GM21825 (cell line): ENCODE results near the gene LRRK1.

ENCODE experiments used
- ATAC-seq: cut with Tn5 transposase; IDR thresholded peaks from one replicate; pipeline ENCODE4 v1.9.1; 2021; ENCODE audit warnings: mild to moderate bottlenecking, moderate library complexity; ENCODE audit not compliant: unreplicated experiment

The LRRK1 gene

GRCh38 chr15:100890051-100890720, 29.0 kb upstream of the LRRK1 start:
- no peak for ATAC-seq

- no peak for ATAC-seq
These were observed 28.3 kb upstream of the LRRK1 start for GRCh38 chr15:100890850-100891249.

- no peak for ATAC-seq
These were observed 27.7 kb upstream of the LRRK1 start for GRCh38 chr15:100891307-100892012.

- ATAC-seq: no peak
These were observed 27.2 kb upstream of the LRRK1 start for GRCh38 chr15:100892013-100892355.

- no peak for ATAC-seq
These were observed 25.7 kb upstream of the LRRK1 start for GRCh38 chr15:100893261-100893963.

- ATAC-seq: no peak
These were observed 25.2 kb upstream of the LRRK1 start for GRCh38 chr15:100893964-100894295.

- no peak for ATAC-seq
These were observed 23.4 kb upstream of the LRRK1 start for GRCh38 chr15:100895721-100896120.

- ATAC-seq: no peak
These were observed 21.7 kb upstream of the LRRK1 start for GRCh38 chr15:100897221-100898151.

GRCh38 chr15:100898152-100898490, 21.0 kb upstream of the LRRK1 start:
- no peak for ATAC-seq

- no peak for ATAC-seq
These were observed 20.3 kb upstream of the LRRK1 start for GRCh38 chr15:100898661-100899462.

GRCh38 chr15:100899601-100900000, 19.6 kb upstream of the LRRK1 start:
- ATAC-seq: no peak

GRCh38 chr15:100900136-100900794, 18.9 kb upstream of the LRRK1 start:
- no peak for ATAC-seq

- ATAC-seq: no peak
These were observed 18.4 kb upstream of the LRRK1 start for GRCh38 chr15:100900795-100901169.

- ATAC-seq: no peak
These were observed 17.9 kb upstream of the LRRK1 start for GRCh38 chr15:100901296-100901695.

- ATAC-seq: no peak
These were observed 17.3 kb upstream of the LRRK1 start for GRCh38 chr15:100901702-100902435.

GRCh38 chr15:100902436-100903167, 16.6 kb upstream of the LRRK1 start:
- peak; percentile 54 for ATAC-seq

- no peak for ATAC-seq
These were observed 16.0 kb upstream of the LRRK1 start for GRCh38 chr15:100903168-100903554.

GRCh38 chr15:100905850-100906249, 13.3 kb upstream of the LRRK1 start:
- no peak for ATAC-seq

GRCh38 chr15:100908466-100908865, 10.7 kb upstream of the LRRK1 start:
- no peak for ATAC-seq
